ENCODE data around the gene LZTR1. TPM values are rescaled to one million over a fixed set of nuclear protein-coding genes. Genes with fewer than 3 reads are reported as not detected.

LZTR1 gene
- total and polyA plus RNA-seq, 11 donors = 18.4 to 41.9 (median 26.6) TPM

DNA sequence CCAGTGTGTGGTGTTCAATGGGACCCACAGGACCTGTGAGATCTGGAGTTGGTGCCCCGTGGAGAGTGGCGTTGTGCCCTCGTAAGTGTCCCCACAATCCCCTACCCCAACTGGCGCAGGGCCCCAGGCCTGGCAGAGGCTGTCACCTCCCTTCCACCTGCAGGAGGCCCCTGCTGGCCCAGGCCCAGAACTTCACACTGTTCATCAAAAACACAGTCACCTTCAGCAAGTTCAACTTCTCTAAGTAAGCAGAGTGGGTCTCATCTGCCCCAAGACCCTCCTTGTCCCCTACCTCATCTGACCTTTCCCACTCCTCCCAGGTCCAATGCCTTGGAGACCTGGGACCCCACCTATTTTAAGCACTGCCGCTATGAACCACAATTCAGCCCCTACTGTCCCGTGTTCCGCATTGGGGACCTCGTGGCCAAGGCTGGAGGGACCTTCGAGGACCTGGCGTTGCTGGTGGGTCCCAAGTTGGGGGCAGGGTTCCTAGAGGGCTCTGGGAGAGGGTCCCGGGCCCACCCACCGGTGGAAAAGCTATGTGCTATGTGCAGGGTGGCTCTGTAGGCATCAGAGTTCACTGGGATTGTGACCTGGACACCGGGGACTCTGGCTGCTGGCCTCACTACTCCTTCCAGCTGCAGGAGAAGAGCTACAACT lies 41.0 kb downstream of the LZTR1 start:
- Histone ChIP-seq H3K4me1 (peaks cover 0 to 4% (median 0%) of the 10 kb centered on the region in 12 donors), H3K27me3 (no peaks in the 10 kb centered on the region), H3K9me3 (no peaks in the 10 kb centered on the region), H3K4me3 (no peak overlapping the region), H3K36me3 (no peaks in the 10 kb centered on the region), H3K27ac (no peak overlapping the region)
- intact Hi-C loops (cut with DNase I) = no loop called here
- no peak for DNase-seq
- TF ChIP-seq POLR2A (IDR thresholded peaks at IDR 0.05) = no peak
- TF ChIP-seq, protein P1, sequence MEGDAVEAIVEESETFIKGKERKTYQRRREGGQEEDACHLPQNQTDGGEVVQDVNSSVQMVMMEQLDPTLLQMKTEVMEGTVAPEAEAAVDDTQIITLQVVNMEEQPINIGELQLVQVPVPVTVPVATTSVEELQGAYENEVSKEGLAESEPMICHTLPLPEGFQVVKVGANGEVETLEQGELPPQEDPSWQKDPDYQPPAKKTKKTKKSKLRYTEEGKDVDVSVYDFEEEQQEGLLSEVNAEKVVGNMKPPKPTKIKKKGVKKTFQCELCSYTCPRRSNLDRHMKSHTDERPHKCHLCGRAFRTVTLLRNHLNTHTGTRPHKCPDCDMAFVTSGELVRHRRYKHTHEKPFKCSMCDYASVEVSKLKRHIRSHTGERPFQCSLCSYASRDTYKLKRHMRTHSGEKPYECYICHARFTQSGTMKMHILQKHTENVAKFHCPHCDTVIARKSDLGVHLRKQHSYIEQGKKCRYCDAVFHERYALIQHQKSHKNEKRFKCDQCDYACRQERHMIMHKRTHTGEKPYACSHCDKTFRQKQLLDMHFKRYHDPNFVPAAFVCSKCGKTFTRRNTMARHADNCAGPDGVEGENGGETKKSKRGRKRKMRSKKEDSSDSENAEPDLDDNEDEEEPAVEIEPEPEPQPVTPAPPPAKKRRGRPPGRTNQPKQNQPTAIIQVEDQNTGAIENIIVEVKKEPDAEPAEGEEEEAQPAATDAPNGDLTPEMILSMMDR (IDR thresholded peaks at IDR 0.05) = no peak
- WGBS, 4 donors = 81 to 89% (median 87%) methylated on average over 8 to 13 of the region's 13 CpGs
- no peak for ATAC-seq

DNA sequence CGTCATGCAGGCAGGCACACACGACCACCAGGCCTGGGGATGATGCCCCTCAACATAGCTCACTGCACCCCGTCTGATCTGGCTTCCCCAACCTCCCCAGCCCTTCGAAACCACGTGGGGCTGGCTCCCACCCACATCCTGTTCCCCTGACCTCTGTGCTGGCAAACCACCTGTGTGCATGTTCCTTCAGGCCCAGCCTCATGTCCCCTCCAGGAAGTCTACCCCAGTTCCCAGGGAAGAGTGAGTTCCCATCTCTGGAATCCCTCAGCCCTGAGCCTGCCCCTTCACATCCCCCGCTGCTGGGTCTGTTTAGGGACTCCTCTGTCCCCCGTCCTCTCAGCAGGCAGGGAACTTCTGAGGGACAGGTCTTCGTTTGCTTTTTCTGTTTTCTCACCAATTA lies 43.2 kb downstream of the LZTR1 start:
- DNase-seq (no peak), ATAC-seq (no peak)
- intact Hi-C loops (cut with DNase I) = loop anchor here in 1 of 10 donors (5.0 kb wide), 1 partner anchor 42 kb away; no protein-coding TSS in a partner anchor
- WGBS, 4 donors = 71 to 78% (median 73%) methylated on average over 8 of the region's 8 CpGs
- Histone ChIP-seq H3K27me3 (peaks cover 0 to 20% (median 2%) of the 10 kb centered on the region in 9 donors), H3K9me3 (no peaks in the 10 kb centered on the region), H3K27ac (no peak overlapping the region), H3K4me1 (peaks cover 0 to 4% (median 0%) of the 10 kb centered on the region in 12 donors), H3K36me3 (no peaks in the 10 kb centered on the region), H3K4me3 (no peak overlapping the region)
- TF ChIP-seq POLR2A (IDR thresholded peaks at IDR 0.05) = no peak
- TF ChIP-seq, protein P1 (IDR thresholded peaks at IDR 0.05) = no peak

DNA sequence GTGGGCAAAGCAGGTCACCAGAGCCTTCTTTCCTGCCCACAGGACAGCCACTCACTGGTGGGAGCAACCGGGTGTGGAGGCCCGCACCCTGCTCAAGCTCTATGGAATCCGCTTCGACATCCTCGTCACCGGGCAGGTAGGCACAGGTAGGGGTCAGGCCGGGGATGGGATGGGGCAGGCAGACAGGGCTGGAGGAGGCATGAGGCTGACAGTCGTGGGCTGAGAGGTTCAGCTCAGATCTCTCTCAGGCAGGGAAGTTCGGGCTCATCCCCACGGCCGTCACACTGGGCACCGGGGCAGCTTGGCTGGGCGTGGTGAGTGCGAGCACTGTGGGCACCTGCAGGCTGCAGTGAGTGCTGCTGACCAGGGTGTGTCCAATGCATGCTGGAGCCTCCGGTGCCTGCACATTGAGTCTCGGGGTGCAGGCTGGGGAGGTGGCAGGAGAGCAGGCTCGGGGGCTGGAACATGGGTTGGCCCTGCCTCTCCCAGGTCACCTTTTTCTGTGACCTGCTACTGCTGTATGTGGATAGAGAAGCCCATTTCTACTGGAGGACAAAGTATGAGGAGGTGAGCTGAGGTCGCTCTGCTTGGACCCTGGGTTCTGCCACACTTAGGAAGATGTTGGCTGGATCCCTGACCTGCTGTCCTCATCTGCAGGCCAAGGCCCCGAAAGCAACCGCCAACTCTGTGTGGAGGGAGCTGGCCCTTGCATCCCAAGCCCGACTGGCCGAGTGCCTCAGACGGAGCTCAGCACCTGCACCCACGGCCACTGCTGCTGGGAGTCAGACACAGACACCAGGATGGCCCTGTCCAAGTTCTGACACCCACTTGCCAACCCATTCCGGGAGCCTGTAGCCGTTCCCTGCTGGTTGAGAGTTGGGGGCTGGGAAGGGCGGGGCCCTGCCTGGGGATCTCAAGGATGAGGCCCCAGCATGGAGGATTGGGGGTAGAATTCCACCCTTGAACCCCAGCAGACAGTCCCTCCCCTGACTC lies 44.0 kb downstream of the LZTR1 start:
- WGBS, 4 donors = 88 to 91% (median 89%) methylated on average over 15 to 27 of the region's 27 CpGs
- no peak for ATAC-seq
- no peak overlapping the region for H3K4me3 ChIP-seq
- no peaks in the 10 kb centered on the region for H3K9me3 ChIP-seq
- DNase-seq = no peak
- no peak for TF ChIP-seq POLR2A (IDR thresholded peaks at IDR 0.05)
- TF ChIP-seq, protein P1 (IDR thresholded peaks at IDR 0.05) = no peak
- peaks cover 0 to 4% (median 0%) of the 10 kb centered on the region in 12 donors for H3K4me1 ChIP-seq
- H3K27ac ChIP-seq = no peak overlapping the region
- peaks cover 0 to 28% (median 6%) of the 10 kb centered on the region in 9 donors for H3K27me3 ChIP-seq
- H3K36me3 ChIP-seq = no peaks in the 10 kb centered on the region
- intact Hi-C loops (cut with DNase I) = loop anchor here in 1 of 10 donors (5.0 kb wide), 1 partner anchor 41 kb away; no protein-coding TSS in a partner anchor

Data from heart left ventricle (tissue), 16 donors.